ENCODE data around the gene PRSS57.

The PRSS57 gene

GRCh38 chr19:687569-688166 lies 7.6 kb downstream of the PRSS57 start:
- TF ChIP-seq POLR2AphosphoS5 (IDR thresholded peaks at IDR 0.05; ENCODE audit: low read depth): no peak
- H3K4me3 ChIP-seq (replicated peaks; ENCODE audit: insufficient read depth, low read length): no peak overlapping the region
- DNase-seq (ENCODE audit: low read depth in 1 of 2, low spot score in 1 of 2): no peak
- no peak overlapping the region for H3K27ac ChIP-seq (replicated peaks)
- H3K27me3 ChIP-seq (ENCODE audit: insufficient read depth, poor library complexity, severe bottlenecking): no peaks in the 10 kb centered on the region

GRCh38 chr19:686589-687297 lies 8.5 kb downstream of the PRSS57 start:
- no peak for DNase-seq (ENCODE audit: low read depth in 1 of 2, low spot score in 1 of 2)
- H3K27ac ChIP-seq (replicated peaks): no peak overlapping the region
- no peaks in the 10 kb centered on the region for H3K27me3 ChIP-seq (ENCODE audit: insufficient read depth, poor library complexity, severe bottlenecking)
- TF ChIP-seq SPI1 (IDR thresholded peaks at IDR 0.05; ENCODE audit: borderline replicate concordance, low read depth): no peak
- no peak for TF ChIP-seq GABPA (IDR thresholded peaks at IDR 0.05; ENCODE audit: low read depth)
- TF ChIP-seq, protein P1, sequence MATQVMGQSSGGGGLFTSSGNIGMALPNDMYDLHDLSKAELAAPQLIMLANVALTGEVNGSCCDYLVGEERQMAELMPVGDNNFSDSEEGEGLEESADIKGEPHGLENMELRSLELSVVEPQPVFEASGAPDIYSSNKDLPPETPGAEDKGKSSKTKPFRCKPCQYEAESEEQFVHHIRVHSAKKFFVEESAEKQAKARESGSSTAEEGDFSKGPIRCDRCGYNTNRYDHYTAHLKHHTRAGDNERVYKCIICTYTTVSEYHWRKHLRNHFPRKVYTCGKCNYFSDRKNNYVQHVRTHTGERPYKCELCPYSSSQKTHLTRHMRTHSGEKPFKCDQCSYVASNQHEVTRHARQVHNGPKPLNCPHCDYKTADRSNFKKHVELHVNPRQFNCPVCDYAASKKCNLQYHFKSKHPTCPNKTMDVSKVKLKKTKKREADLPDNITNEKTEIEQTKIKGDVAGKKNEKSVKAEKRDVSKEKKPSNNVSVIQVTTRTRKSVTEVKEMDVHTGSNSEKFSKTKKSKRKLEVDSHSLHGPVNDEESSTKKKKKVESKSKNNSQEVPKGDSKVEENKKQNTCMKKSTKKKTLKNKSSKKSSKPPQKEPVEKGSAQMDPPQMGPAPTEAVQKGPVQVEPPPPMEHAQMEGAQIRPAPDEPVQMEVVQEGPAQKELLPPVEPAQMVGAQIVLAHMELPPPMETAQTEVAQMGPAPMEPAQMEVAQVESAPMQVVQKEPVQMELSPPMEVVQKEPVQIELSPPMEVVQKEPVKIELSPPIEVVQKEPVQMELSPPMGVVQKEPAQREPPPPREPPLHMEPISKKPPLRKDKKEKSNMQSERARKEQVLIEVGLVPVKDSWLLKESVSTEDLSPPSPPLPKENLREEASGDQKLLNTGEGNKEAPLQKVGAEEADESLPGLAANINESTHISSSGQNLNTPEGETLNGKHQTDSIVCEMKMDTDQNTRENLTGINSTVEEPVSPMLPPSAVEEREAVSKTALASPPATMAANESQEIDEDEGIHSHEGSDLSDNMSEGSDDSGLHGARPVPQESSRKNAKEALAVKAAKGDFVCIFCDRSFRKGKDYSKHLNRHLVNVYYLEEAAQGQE (IDR thresholded peaks at IDR 0.05; ENCODE audit: insufficient replicate concordance, low read depth): no peak
- TF ChIP-seq, protein P2, sequence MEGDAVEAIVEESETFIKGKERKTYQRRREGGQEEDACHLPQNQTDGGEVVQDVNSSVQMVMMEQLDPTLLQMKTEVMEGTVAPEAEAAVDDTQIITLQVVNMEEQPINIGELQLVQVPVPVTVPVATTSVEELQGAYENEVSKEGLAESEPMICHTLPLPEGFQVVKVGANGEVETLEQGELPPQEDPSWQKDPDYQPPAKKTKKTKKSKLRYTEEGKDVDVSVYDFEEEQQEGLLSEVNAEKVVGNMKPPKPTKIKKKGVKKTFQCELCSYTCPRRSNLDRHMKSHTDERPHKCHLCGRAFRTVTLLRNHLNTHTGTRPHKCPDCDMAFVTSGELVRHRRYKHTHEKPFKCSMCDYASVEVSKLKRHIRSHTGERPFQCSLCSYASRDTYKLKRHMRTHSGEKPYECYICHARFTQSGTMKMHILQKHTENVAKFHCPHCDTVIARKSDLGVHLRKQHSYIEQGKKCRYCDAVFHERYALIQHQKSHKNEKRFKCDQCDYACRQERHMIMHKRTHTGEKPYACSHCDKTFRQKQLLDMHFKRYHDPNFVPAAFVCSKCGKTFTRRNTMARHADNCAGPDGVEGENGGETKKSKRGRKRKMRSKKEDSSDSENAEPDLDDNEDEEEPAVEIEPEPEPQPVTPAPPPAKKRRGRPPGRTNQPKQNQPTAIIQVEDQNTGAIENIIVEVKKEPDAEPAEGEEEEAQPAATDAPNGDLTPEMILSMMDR (IDR thresholded peaks at IDR 0.05; ENCODE audit: insufficient read depth, low read length): no peak
- TF ChIP-seq POLR2AphosphoS5 (IDR thresholded peaks at IDR 0.05; ENCODE audit: low read depth): no peak
- H3K4me3 ChIP-seq (replicated peaks; ENCODE audit: insufficient read depth, low read length): no peak overlapping the region

- no peak for DNase-seq (ENCODE audit: low read depth in 1 of 2, low spot score in 1 of 2)
- Histone ChIP-seq H3K27ac (replicated peaks) (no peak overlapping the region), H3K4me3 (replicated peaks; ENCODE audit: insufficient read depth, low read length) (no peak overlapping the region), H3K27me3 (ENCODE audit: insufficient read depth, poor library complexity, severe bottlenecking) (no peaks in the 10 kb centered on the region)
- TF ChIP-seq GABPA (IDR thresholded peaks at IDR 0.05; ENCODE audit: low read depth) (no peak), SPI1 (IDR thresholded peaks at IDR 0.05; ENCODE audit: borderline replicate concordance, low read depth) (no peak)
- TF ChIP-seq, protein P1 (IDR thresholded peaks at IDR 0.05; ENCODE audit: insufficient replicate concordance, low read depth): no peak
Observed at GRCh38 chr19:685454-685931, 9.8 kb downstream of the PRSS57 start.

- Histone ChIP-seq H3K27me3 (ENCODE audit: insufficient read depth, poor library complexity, severe bottlenecking) (no peaks in the 10 kb centered on the region), H3K4me3 (replicated peaks; ENCODE audit: insufficient read depth, low read length) (no peak overlapping the region), H3K27ac (replicated peaks) (no peak overlapping the region)
- no peak for TF ChIP-seq GABPA (IDR thresholded peaks at IDR 0.05; ENCODE audit: low read depth)
- TF ChIP-seq, protein P1 (IDR thresholded peaks at IDR 0.05; ENCODE audit: insufficient replicate concordance, low read depth): no peak
- TF ChIP-seq, protein P2 (IDR thresholded peaks at IDR 0.05; ENCODE audit: insufficient read depth, low read length): no peak
- TF ChIP-seq POLR2AphosphoS5 (IDR thresholded peaks at IDR 0.05; ENCODE audit: low read depth): no peak
- no peak for TF ChIP-seq SPI1 (IDR thresholded peaks at IDR 0.05; ENCODE audit: borderline replicate concordance, low read depth)
- no peak for DNase-seq (ENCODE audit: low read depth in 1 of 2, low spot score in 1 of 2)
Observed at GRCh38 chr19:682678-683320, 12.5 kb downstream of the PRSS57 start.
